Measurements from ENCODE around the gene ATP11A.
A peak's percentile ranks its signal among the peaks of the same experiment; 100 is the strongest.

ATP11A gene

GRCh38 chr13:112689303-112690245 is at the start of gene ATP11A:
TSS of gene ATP11A (plus strand) at chr13:112690038. CDS start at chr13:112690417, 379 bp downstream.
- DNase-seq (ENCODE audit: low spot score) = peak; percentile 86

GRCh38 chr13:112641456-112642089 is 48.3 kb upstream of the ATP11A start:
- DNase-seq (ENCODE audit: low spot score) = no peak

- no peak for DNase-seq (ENCODE audit: low spot score)
Measured at GRCh38 chr13:112642090-112642460, 47.8 kb upstream of the ATP11A start.

- no peak for DNase-seq (ENCODE audit: low spot score)
Measured at GRCh38 chr13:112643759-112644459, 45.9 kb upstream of the ATP11A start.

GRCh38 chr13:112645327-112645914 is 44.4 kb upstream of the ATP11A start:
- DNase-seq (ENCODE audit: low spot score) = no peak

- no peak for DNase-seq (ENCODE audit: low spot score)
Measured at GRCh38 chr13:112647256-112647655, 42.6 kb upstream of the ATP11A start.

- no peak for DNase-seq (ENCODE audit: low spot score)
Measured at GRCh38 chr13:112648101-112648500, 41.7 kb upstream of the ATP11A start.

GRCh38 chr13:112648966-112649690 is 40.7 kb upstream of the ATP11A start:
- no peak for DNase-seq (ENCODE audit: low spot score)

- no peak for DNase-seq (ENCODE audit: low spot score)
Measured at GRCh38 chr13:112651311-112651710, 38.5 kb upstream of the ATP11A start.

- no peak for DNase-seq (ENCODE audit: low spot score)
Measured at GRCh38 chr13:112651750-112652511, 37.9 kb upstream of the ATP11A start.

- DNase-seq (ENCODE audit: low spot score) = no peak
Measured at GRCh38 chr13:112652512-112653070, 37.2 kb upstream of the ATP11A start.

GRCh38 chr13:112653071-112653470 is 36.8 kb upstream of the ATP11A start:
- DNase-seq (ENCODE audit: low spot score) = no peak

- DNase-seq (ENCODE audit: low spot score) = no peak
Measured at GRCh38 chr13:112655913-112656312, 33.9 kb upstream of the ATP11A start.

GRCh38 chr13:112657850-112658445 is 31.9 kb upstream of the ATP11A start:
- DNase-seq (ENCODE audit: low spot score) = no peak

- DNase-seq (ENCODE audit: low spot score) = no peak
Measured at GRCh38 chr13:112658808-112659207, 31.0 kb upstream of the ATP11A start.

- DNase-seq (ENCODE audit: low spot score) = no peak
Measured at GRCh38 chr13:112661291-112661690, 28.5 kb upstream of the ATP11A start.

- no peak for DNase-seq (ENCODE audit: low spot score)
Measured at GRCh38 chr13:112664501-112665203, 25.2 kb upstream of the ATP11A start.

GRCh38 chr13:112668924-112669323 is 20.9 kb upstream of the ATP11A start:
- no peak for DNase-seq (ENCODE audit: low spot score)

GRCh38 chr13:112669881-112670499 is 19.8 kb upstream of the ATP11A start:
- no peak for DNase-seq (ENCODE audit: low spot score)
